ENCODE results near the gene RANBP17. TPM values are rescaled to one million over a fixed set of nuclear protein-coding genes. Genes with fewer than 3 reads are reported as not detected.

RANBP17 gene
- polyA plus RNA-seq, 1 donor from 2014 or later: 25.5 TPM

DNA sequence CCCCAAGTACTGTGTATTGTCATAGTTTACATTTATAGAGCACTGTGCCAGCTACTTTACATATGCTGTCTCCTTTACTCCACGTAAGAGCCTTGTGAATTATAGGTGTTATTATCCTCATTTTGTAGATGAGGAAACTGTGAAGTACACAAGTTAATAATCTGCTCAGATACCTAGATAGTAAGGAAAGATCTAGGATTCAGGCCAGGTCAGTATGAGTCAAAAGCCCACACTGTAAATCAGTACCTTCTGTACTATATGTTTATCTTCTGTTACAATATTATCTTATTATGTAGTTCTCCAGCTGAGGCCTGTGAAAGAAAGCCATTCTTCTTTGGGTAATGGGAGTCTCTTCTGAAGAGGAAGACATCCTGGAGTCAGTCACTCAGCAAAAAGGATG, 374.8 kb downstream of the RANBP17 start:
- Histone ChIP-seq H3K36me3 (ENCODE audit: insufficient read depth, low read length) (no peaks in the 10 kb centered on the region), H3K79me2 (replicated peaks; ENCODE audit: insufficient read depth, low read length) (no peaks in the 10 kb centered on the region), H3K27ac (ENCODE audit: low read length) (no peak overlapping the region), H2AFZ (ENCODE audit: low read depth, low read length) (no peak overlapping the region), H3K9me3 (ENCODE audit: low read length) (no peaks in the 10 kb centered on the region), H4K20me1 (ENCODE audit: insufficient read depth) (no peaks in the 10 kb centered on the region), H3K27me3 (ENCODE audit: insufficient read depth, low read depth, low read length) (no peaks in the 10 kb centered on the region), H3K4me2 (ENCODE audit: low read length) (no peak overlapping the region), H3F3A (ENCODE audit: insufficient read depth, low read length, poor library complexity, severe bottlenecking) (no peaks in the 10 kb centered on the region), H3K9ac (ENCODE audit: low read length) (no peak overlapping the region), H3K4me3 (ENCODE audit: low read length) (no peak overlapping the region), H3K9me2 (ENCODE audit: insufficient read depth, low read length) (no peaks in the 10 kb centered on the region)
- no peak for TF ChIP-seq TAF1 (IDR thresholded peaks at IDR 0.05; ENCODE audit: low read depth)
- TF ChIP-seq MXI1 (conservative IDR thresholded peaks at IDR 0.05; ENCODE audit: poor library complexity, severe bottlenecking): no peak
- TF ChIP-seq POLR2AphosphoS5 (IDR thresholded peaks at IDR 0.05): no peak
- TF ChIP-seq SMC3 (conservative IDR thresholded peaks at IDR 0.05; ENCODE audit: poor library complexity): no peak
- TF ChIP-seq EP300 (conservative IDR thresholded peaks at IDR 0.05; ENCODE audit: poor library complexity, severe bottlenecking): no peak
- TF ChIP-seq REST (IDR thresholded peaks at IDR 0.05; ENCODE audit: borderline replicate concordance): no peak
- no peak for TF ChIP-seq RAD21 (conservative IDR thresholded peaks at IDR 0.05)
- no peak for TF ChIP-seq EZH2 (IDR thresholded peaks at IDR 0.05; ENCODE audit: borderline replicate concordance, insufficient read depth, low read length, poor library complexity, severe bottlenecking)
- no peak for TF ChIP-seq CTCF (IDR thresholded peaks at IDR 0.05; ENCODE audit: poor library complexity, severe bottlenecking)

- Histone ChIP-seq H3K79me2 (replicated peaks; ENCODE audit: insufficient read depth, low read length) (no peaks in the 10 kb centered on the region), H3F3A (ENCODE audit: insufficient read depth, low read length, poor library complexity, severe bottlenecking) (no peaks in the 10 kb centered on the region), H3K4me3 (ENCODE audit: low read length) (no peak overlapping the region), H3K9me2 (ENCODE audit: insufficient read depth, low read length) (no peaks in the 10 kb centered on the region), H3K27me3 (ENCODE audit: insufficient read depth, low read depth, low read length) (no peaks in the 10 kb centered on the region), H3K9ac (ENCODE audit: low read length) (no peak overlapping the region), H3K9me3 (ENCODE audit: low read length) (no peaks in the 10 kb centered on the region), H3K4me2 (ENCODE audit: low read length) (no peak overlapping the region), H4K20me1 (ENCODE audit: insufficient read depth) (no peaks in the 10 kb centered on the region), H3K27ac (ENCODE audit: low read length) (no peak overlapping the region), H3K36me3 (ENCODE audit: insufficient read depth, low read length) (no peaks in the 10 kb centered on the region), H2AFZ (ENCODE audit: low read depth, low read length) (no peak overlapping the region)
- TF ChIP-seq POLR2AphosphoS5 (IDR thresholded peaks at IDR 0.05): no peak
- no peak for TF ChIP-seq REST (IDR thresholded peaks at IDR 0.05; ENCODE audit: borderline replicate concordance)
- no peak for TF ChIP-seq MXI1 (conservative IDR thresholded peaks at IDR 0.05; ENCODE audit: poor library complexity, severe bottlenecking)
- TF ChIP-seq SMC3 (conservative IDR thresholded peaks at IDR 0.05; ENCODE audit: poor library complexity): no peak
- no peak for TF ChIP-seq TAF1 (IDR thresholded peaks at IDR 0.05; ENCODE audit: low read depth)
- no peak for TF ChIP-seq CTCF (IDR thresholded peaks at IDR 0.05; ENCODE audit: poor library complexity, severe bottlenecking)
- no peak for TF ChIP-seq EP300 (conservative IDR thresholded peaks at IDR 0.05; ENCODE audit: poor library complexity, severe bottlenecking)
- no peak for TF ChIP-seq EZH2 (IDR thresholded peaks at IDR 0.05; ENCODE audit: borderline replicate concordance, insufficient read depth, low read length, poor library complexity, severe bottlenecking)
- TF ChIP-seq RAD21 (conservative IDR thresholded peaks at IDR 0.05): no peak
Observed at GRCh38 chr5:171242521-171242920, 380.7 kb downstream of the RANBP17 start.
